Hindlimb muscle (tissue), 1 donor: ENCODE data around the gene FAM98B. TPM values are rescaled to one million over a fixed set of nuclear protein-coding genes. Genes with fewer than 3 reads are reported as not detected.

ENCODE experiments used
- DNase-seq: peaks from one replicate; pipeline ENCODE4 v3.0.0-alpha.2; 2013
- polyA plus RNA-seq: library from polyadenylated mRNA; unstranded; fragments of 120-200 nt; gene quantifications from one replicate; pipeline ENCODE4 v1.2.1, GENCODE V29; 2013; ENCODE audit not compliant: insufficient read length

Gene FAM98B
- polyA plus RNA-seq, 1 donor, result 27.9 TPM

GRCh38 chr15:38508647-38509046, 54.7 kb downstream of the FAM98B start:
- no peak for DNase-seq

GRCh38 chr15:38509152-38509551, 55.2 kb downstream of the FAM98B start:
- no peak for DNase-seq

GRCh38 chr15:38512901-38513300, 59.0 kb downstream of the FAM98B start:
- DNase-seq, result no peak

GRCh38 chr15:38514601-38515000, 60.7 kb downstream of the FAM98B start:
- no peak for DNase-seq

- DNase-seq, result no peak
These were observed 62.7 kb downstream of the FAM98B start for GRCh38 chr15:38516626-38517025.

GRCh38 chr15:38517312-38517975, 63.5 kb downstream of the FAM98B start:
- no peak for DNase-seq

GRCh38 chr15:38518084-38518483, 64.2 kb downstream of the FAM98B start:
- DNase-seq, result no peak

GRCh38 chr15:38520035-38520434, 66.1 kb downstream of the FAM98B start:
- DNase-seq, result no peak

- DNase-seq, result no peak
These were observed 67.4 kb downstream of the FAM98B start for GRCh38 chr15:38521316-38521715.

GRCh38 chr15:38522922-38523321, 69.0 kb downstream of the FAM98B start:
- DNase-seq, result no peak

- no peak for DNase-seq
These were observed 70.2 kb downstream of the FAM98B start for GRCh38 chr15:38524156-38524555.

GRCh38 chr15:38525489-38525888, 71.6 kb downstream of the FAM98B start:
- DNase-seq, result no peak

- DNase-seq, result no peak
These were observed 72.2 kb downstream of the FAM98B start for GRCh38 chr15:38526158-38526557.

GRCh38 chr15:38528294-38528693, 74.4 kb downstream of the FAM98B start:
- no peak for DNase-seq

- no peak for DNase-seq
These were observed 76.2 kb downstream of the FAM98B start for GRCh38 chr15:38530113-38530512.

- DNase-seq, result no peak
These were observed 77.6 kb downstream of the FAM98B start for GRCh38 chr15:38531509-38531908.

- DNase-seq, result no peak
These were observed 78.8 kb downstream of the FAM98B start for GRCh38 chr15:38532728-38533127.

- no peak for DNase-seq
These were observed 79.5 kb downstream of the FAM98B start for GRCh38 chr15:38533416-38533915.

- DNase-seq, result no peak
These were observed 80.0 kb downstream of the FAM98B start for GRCh38 chr15:38533926-38534325.

- DNase-seq, result no peak
These were observed 80.8 kb downstream of the FAM98B start for GRCh38 chr15:38534691-38535090.

GRCh38 chr15:38535491-38536200, 81.7 kb downstream of the FAM98B start:
- peak; percentile 17 for DNase-seq

GRCh38 chr15:38536201-38536676, 82.3 kb downstream of the FAM98B start:
- DNase-seq, result no peak
